MM.1S (cell line): ENCODE data around the gene PHF21A.

Experiments
- DNase-seq: peaks from one replicate; pipeline ENCODE4 v3.0.0-alpha.2; 2015
- H2AFZ ChIP-seq: fragments of 300-600 bp; sonication (generic); 2 replicates; pipeline ENCODE4 v1.6.0; 2016; ENCODE audit warnings: antibody characterized with exemption, low read length
- H3F3A ChIP-seq: fragments of 300-600 bp; sonication (generic); 2 replicates; pipeline ENCODE4 v1.6.1; 2016; ENCODE audit warnings: mild to moderate bottlenecking, antibody characterized with exemption, low read length, moderate library complexity, mixed read lengths; ENCODE audit not compliant: insufficient read depth
- H3K27ac ChIP-seq: fragments of 300-600 bp; sonication (generic); 2 replicates; pipeline ENCODE4 v1.5.1; 2016; ENCODE audit warnings: mild to moderate bottlenecking, low read length
- H3K27me3 ChIP-seq: fragments of 300-600 bp; sonication (generic); replicated peaks from 2 replicates; pipeline ENCODE4 v1.6.0; 2016; ENCODE audit warnings: low read length; ENCODE audit not compliant: insufficient read depth
- H3K36me3 ChIP-seq: fragments of 300-600 bp; sonication (generic); replicated peaks from 2 replicates; pipeline ENCODE4 v1.6.1; 2016; ENCODE audit warnings: mild to moderate bottlenecking, low read length, mixed read lengths; ENCODE audit not compliant: insufficient read depth
- H3K4me1 ChIP-seq: fragments of 300-600 bp; sonication (generic); 2 replicates; pipeline ENCODE4 v1.6.1; 2016; ENCODE audit warnings: low read length, mixed read lengths
- H3K4me2 ChIP-seq: fragments of 300-600 bp; sonication (generic); 2 replicates; pipeline ENCODE4 v1.6.0; 2016; ENCODE audit warnings: low read depth, low read length
- H3K4me3 ChIP-seq: fragments of 300-600 bp; sonication (generic); 2 replicates; pipeline ENCODE4 v1.5.1; 2016; ENCODE audit warnings: low read length, mixed read lengths
- H3K79me2 ChIP-seq: fragments of 300-600 bp; sonication (generic); 2 replicates; pipeline ENCODE4 v1.6.1; 2016; ENCODE audit warnings: mixed run types, low read length, mixed read lengths
- H3K9ac ChIP-seq: fragments of 300-600 bp; sonication (generic); 2 replicates; pipeline ENCODE4 v1.6.1; 2016; ENCODE audit warnings: low read length, mixed read lengths
- H3K9me2 ChIP-seq: fragments of 300-600 bp; sonication (generic); replicated peaks from 2 replicates; pipeline ENCODE4 v1.6.1; 2016; ENCODE audit warnings: mild to moderate bottlenecking, low read length, mixed read lengths; ENCODE audit not compliant: insufficient read depth
- H3K9me3 ChIP-seq: fragments of 300-600 bp; sonication (generic); replicated peaks from 2 replicates; pipeline ENCODE4 v1.6.1; 2016; ENCODE audit warnings: mild to moderate bottlenecking, low read length, mixed read lengths; ENCODE audit not compliant: insufficient read depth
- H4K20me1 ChIP-seq: fragments of 300-600 bp; sonication (generic); 2 replicates; pipeline ENCODE4 v1.6.1; 2016; ENCODE audit warnings: mild to moderate bottlenecking, low read length, moderate library complexity, mixed read lengths; ENCODE audit not compliant: insufficient read depth
- CTCF ChIP-seq: fragments of 300-600 bp; sonication (generic); IDR thresholded peaks from 2 replicates; pipeline ENCODE4 v1.5.1; 2016; ENCODE audit warnings: antibody characterized with exemption, low read length, mixed read lengths
- EZH2 ChIP-seq: fragments of 300-600 bp; sonication (generic); optimal IDR thresholded peaks from 2 replicates; pipeline ENCODE3; 2017; ENCODE audit warnings: low read depth, mild to moderate bottlenecking, antibody characterized with exemption, low read length, mixed read lengths
- EZH2phosphoT487 ChIP-seq: fragments of 300-600 bp; sonication (generic); IDR thresholded peaks from 2 replicates; pipeline ENCODE4 v1.6.1; 2018; ENCODE audit warnings: antibody characterized with exemption, low read length

PHF21A gene

GRCh38 chr11:46125284-46125683 lies 4.0 kb upstream of the PHF21A start:
- Histone ChIP-seq H3K9ac (no peak overlapping the region), H3K9me3 (no peaks in the 10 kb centered on the region), H4K20me1 (no peaks in the 10 kb centered on the region), H3K79me2 (0 out of 2 replicates have a peak, but pooled peaks cover 3% of the 10 kb centered on the region), H3K9me2 (no peaks in the 10 kb centered on the region), H3F3A (peaks cover 11% of the 10 kb centered on the region), H3K36me3 (no peaks in the 10 kb centered on the region), H3K4me3 (no peak overlapping the region), H3K27me3 (no peaks in the 10 kb centered on the region), H3K4me2 (no peak overlapping the region), H3K27ac (no peak overlapping the region), H3K4me1 (0 out of 2 replicates have a peak, but pooled peaks cover 7% of the 10 kb centered on the region), H2AFZ (no peak overlapping the region)
- no peak for DNase-seq
- TF ChIP-seq EZH2phosphoT487 (no peak), EZH2 (no peak), CTCF (no peak)

DNA sequence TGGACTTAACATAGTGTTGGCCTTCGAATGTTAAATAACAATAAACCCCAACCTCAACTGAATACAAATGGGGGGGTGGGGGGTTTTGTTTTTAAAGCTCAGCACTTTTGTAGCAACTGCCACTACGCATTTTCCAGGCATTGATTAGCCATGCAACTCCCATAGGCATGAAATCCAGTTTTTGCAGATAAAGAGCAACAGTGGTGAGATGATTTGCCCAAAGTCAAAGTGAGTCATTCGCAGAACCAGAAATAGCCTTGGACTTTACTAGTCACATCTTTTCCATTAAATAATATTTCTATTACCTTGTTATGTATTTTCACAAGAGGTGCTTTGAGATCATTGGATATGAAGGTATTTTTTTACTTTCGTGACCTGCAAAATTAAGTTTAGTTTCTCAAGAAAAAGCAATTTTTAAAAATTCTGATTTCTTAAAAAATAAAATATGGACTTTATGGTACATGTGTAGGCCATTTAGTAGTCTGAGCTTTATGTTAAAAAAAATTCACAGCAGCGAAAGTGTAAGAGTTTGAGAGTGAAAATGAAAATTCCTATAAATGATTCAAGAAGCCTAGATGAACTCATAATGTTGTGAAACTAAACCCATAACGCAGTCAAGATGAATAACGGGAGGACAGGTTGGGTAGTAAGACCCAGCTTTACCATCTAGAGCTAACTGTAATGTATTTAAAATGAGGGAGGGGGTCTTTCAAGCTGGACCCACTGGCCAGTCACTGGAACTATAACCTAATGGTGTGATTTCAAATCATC lies 1.9 kb upstream of the PHF21A start:
- Histone ChIP-seq H3K9me2 (no peaks in the 10 kb centered on the region), H3K4me1 (0 out of 2 replicates have a peak, but pooled peaks cover 7% of the 10 kb centered on the region), H3K9ac (no peak overlapping the region)

DNA sequence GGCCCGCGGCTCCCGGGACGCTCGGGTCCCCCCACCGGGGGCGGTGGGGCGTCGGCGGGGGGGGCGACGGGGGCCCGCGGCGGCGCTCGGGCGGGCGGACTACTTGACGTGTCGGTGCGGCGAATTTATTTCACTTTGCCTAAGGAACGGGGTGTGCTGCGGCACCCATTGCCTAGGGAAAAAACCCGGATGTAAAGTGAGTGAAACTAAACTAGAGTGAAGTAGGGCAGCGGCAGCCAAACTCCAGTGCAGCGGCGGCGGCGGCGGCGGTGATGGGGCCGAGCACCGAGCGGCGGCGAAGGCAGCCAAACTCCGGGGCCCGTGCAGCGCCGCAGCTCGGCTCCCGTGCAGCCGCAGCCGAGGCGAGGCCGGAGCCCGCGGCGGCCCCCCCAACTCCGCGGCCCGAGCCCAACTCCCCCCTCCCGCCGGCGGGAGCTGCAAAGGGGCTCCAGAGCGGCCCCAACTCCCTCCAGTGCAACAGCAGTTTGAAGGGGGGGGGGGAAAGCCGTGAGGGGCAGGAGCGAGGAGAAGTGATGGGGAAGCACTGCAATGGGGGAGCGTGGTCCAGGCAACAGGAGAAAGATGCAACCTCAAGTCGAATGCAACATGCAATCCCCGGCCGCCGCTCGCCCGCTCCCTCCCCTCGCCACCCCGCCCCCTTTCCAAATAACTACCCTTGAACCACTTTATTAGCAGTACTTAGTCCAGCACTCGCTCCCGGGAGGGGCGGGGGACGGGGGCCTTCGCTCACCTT lies 647 bp upstream of the PHF21A start:
- peak; percentile 88 for DNase-seq
- Histone ChIP-seq H4K20me1 (no peaks in the 10 kb centered on the region), H3K4me2 (peak overlapping the region; percentile 67), H3K4me1 (peaks cover 13% of the 10 kb centered on the region; the same call in 1 of the 2 replicates), H3F3A (peaks cover 38% of the 10 kb centered on the region), H3K4me3 (peak overlapping the region; percentile 85), H3K36me3 (no peaks in the 10 kb centered on the region), H3K79me2 (peaks cover 25% of the 10 kb centered on the region), H3K27ac (peak overlapping the region; percentile 49; the same call in 1 of the 2 replicates), H3K9me3 (no peaks in the 10 kb centered on the region), H3K9me2 (no peaks in the 10 kb centered on the region), H3K27me3 (no peaks in the 10 kb centered on the region), H2AFZ (peak overlapping the region; percentile 95), H3K9ac (peak overlapping the region; percentile 38; the same call in 1 of the 2 replicates)
- TF ChIP-seq EZH2phosphoT487 (no peak), CTCF (no peak), EZH2 (no peak)

More for the DNA sequence above, 1.9 kb upstream of the PHF21A start:
- no peak for TF ChIP-seq CTCF
- TF ChIP-seq EZH2phosphoT487 = no peak
- no peak for TF ChIP-seq EZH2
- Histone ChIP-seq H3K27me3 (no peaks in the 10 kb centered on the region), H3F3A (peaks cover 26% of the 10 kb centered on the region), H3K79me2 (peaks cover 12% of the 10 kb centered on the region), H3K4me3 (no peak overlapping the region), H3K27ac (no peak overlapping the region), H3K4me2 (no peak overlapping the region), H2AFZ (no peak overlapping the region), H3K36me3 (no peaks in the 10 kb centered on the region), H4K20me1 (no peaks in the 10 kb centered on the region), H3K9me3 (no peaks in the 10 kb centered on the region)
- no peak for DNase-seq
